HL-60 (cell line): ENCODE results near the gene CFAP97D2.

Experiments
- DNase-seq, 2 experiments: peaks; one replicate each; pipeline ENCODE4 v3.0.0-alpha.2; 2010 to 2020; ENCODE audit warnings: low read depth in 1 of 2, low spot score in 1 of 2
- H3K27ac ChIP-seq: fragments of 250-450 bp; sonication (Bioruptor Pico); replicated peaks from 2 replicates; pipeline ENCODE4 v1.5.1; 2020; ENCODE audit warnings: mild to moderate bottlenecking, moderate library complexity
- H3K27me3 ChIP-seq: fragments of 250-450 bp; sonication (Bioruptor Pico); 2 replicates; pipeline ENCODE4 v1.5.1; 2021; ENCODE audit warnings: mild to moderate bottlenecking, moderate library complexity; ENCODE audit not compliant: insufficient read depth, poor library complexity, severe bottlenecking
- H3K4me3 ChIP-seq: replicated peaks from 2 replicates; pipeline ENCODE4 v1.5.1; 2011; ENCODE audit warnings: mild to moderate bottlenecking, control low read depth, low read length; ENCODE audit not compliant: insufficient read depth
- GABPA ChIP-seq: IDR thresholded peaks from 2 replicates; pipeline ENCODE4 v1.6.1; 2012; ENCODE audit warnings: low read depth
- POLR2AphosphoS5 ChIP-seq: IDR thresholded peaks from 2 replicates; pipeline ENCODE4 v1.6.1; 2012; ENCODE audit warnings: low read depth
- SPI1 ChIP-seq: IDR thresholded peaks from 2 replicates; pipeline ENCODE4 v1.6.1; 2012; ENCODE audit warnings: low read depth, mild to moderate bottlenecking, borderline replicate concordance
- TF ChIP-seq, protein P1 (sequence below): IDR thresholded peaks from one replicate; pipeline ENCODE4 v1.5.1; 2011; ENCODE audit warnings: low read length, control low read depth, inconsistent platforms; ENCODE audit not compliant: insufficient read depth
- TF ChIP-seq, protein P2 (sequence below): IDR thresholded peaks from 2 replicates; pipeline ENCODE4 v1.6.1; 2012; ENCODE audit warnings: low read depth; ENCODE audit not compliant: insufficient replicate concordance

CFAP97D2 gene

DNA sequence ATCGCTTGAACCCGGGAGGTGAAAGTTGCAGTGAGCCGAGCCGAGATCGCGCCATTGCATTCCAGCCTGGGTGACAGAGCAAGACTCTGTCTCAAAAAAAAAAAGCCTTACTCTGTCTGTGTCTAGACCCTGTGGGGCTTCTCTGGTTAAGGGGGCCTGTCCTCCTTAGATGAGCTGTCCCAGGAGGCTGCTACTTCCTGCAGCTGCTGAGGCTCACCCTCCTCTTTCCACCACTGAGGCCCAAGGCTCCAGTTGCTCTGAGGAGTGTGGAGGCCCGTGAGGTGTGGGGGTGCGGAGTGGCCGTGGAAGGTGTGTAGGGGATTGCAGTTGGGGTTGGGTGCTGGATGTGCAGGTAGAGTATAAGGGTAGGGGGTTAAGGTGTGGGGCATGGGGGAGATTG lies 24.6 kb upstream of the CFAP97D2 start:
- H3K4me3 ChIP-seq: no peak overlapping the region
- no peak for DNase-seq
- H3K27ac ChIP-seq: no peak overlapping the region

DNA sequence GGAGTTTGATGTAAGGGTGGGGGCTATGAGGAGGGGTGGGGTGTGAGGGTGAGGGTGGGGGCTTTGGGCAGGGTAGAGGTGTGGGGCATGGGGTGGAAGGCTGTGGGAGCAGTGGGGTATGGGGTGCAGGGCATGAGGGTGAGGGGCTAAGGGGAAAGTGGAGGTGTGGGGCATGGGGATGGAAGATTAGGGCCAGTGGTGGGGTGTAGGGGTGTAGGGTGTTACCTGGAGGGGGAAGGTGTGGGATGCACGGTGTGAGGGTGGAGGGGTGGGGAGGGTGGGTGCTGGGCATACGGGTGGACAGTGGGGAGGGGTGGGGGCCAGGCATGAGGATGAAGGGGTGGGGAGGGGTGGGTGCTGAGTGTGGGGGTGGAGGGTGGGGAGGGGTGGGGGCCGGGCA lies 23.7 kb upstream of the CFAP97D2 start:
- Histone ChIP-seq H3K4me3 (no peak overlapping the region), H3K27ac (no peak overlapping the region), H3K27me3 (no peaks in the 10 kb centered on the region)
- no peak for DNase-seq
- TF ChIP-seq, protein P1, sequence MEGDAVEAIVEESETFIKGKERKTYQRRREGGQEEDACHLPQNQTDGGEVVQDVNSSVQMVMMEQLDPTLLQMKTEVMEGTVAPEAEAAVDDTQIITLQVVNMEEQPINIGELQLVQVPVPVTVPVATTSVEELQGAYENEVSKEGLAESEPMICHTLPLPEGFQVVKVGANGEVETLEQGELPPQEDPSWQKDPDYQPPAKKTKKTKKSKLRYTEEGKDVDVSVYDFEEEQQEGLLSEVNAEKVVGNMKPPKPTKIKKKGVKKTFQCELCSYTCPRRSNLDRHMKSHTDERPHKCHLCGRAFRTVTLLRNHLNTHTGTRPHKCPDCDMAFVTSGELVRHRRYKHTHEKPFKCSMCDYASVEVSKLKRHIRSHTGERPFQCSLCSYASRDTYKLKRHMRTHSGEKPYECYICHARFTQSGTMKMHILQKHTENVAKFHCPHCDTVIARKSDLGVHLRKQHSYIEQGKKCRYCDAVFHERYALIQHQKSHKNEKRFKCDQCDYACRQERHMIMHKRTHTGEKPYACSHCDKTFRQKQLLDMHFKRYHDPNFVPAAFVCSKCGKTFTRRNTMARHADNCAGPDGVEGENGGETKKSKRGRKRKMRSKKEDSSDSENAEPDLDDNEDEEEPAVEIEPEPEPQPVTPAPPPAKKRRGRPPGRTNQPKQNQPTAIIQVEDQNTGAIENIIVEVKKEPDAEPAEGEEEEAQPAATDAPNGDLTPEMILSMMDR: no peak
- TF ChIP-seq GABPA: no peak
- TF ChIP-seq POLR2AphosphoS5: no peak
- no peak for TF ChIP-seq SPI1
- TF ChIP-seq, protein P2, sequence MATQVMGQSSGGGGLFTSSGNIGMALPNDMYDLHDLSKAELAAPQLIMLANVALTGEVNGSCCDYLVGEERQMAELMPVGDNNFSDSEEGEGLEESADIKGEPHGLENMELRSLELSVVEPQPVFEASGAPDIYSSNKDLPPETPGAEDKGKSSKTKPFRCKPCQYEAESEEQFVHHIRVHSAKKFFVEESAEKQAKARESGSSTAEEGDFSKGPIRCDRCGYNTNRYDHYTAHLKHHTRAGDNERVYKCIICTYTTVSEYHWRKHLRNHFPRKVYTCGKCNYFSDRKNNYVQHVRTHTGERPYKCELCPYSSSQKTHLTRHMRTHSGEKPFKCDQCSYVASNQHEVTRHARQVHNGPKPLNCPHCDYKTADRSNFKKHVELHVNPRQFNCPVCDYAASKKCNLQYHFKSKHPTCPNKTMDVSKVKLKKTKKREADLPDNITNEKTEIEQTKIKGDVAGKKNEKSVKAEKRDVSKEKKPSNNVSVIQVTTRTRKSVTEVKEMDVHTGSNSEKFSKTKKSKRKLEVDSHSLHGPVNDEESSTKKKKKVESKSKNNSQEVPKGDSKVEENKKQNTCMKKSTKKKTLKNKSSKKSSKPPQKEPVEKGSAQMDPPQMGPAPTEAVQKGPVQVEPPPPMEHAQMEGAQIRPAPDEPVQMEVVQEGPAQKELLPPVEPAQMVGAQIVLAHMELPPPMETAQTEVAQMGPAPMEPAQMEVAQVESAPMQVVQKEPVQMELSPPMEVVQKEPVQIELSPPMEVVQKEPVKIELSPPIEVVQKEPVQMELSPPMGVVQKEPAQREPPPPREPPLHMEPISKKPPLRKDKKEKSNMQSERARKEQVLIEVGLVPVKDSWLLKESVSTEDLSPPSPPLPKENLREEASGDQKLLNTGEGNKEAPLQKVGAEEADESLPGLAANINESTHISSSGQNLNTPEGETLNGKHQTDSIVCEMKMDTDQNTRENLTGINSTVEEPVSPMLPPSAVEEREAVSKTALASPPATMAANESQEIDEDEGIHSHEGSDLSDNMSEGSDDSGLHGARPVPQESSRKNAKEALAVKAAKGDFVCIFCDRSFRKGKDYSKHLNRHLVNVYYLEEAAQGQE: no peak

More for the DNA sequence above, 24.6 kb upstream of the CFAP97D2 start:
- TF ChIP-seq POLR2AphosphoS5 (no peak), SPI1 (no peak), GABPA (no peak)
- TF ChIP-seq, protein P2: no peak
- TF ChIP-seq, protein P1: no peak
- H3K27me3 ChIP-seq: no peaks in the 10 kb centered on the region

DNA sequence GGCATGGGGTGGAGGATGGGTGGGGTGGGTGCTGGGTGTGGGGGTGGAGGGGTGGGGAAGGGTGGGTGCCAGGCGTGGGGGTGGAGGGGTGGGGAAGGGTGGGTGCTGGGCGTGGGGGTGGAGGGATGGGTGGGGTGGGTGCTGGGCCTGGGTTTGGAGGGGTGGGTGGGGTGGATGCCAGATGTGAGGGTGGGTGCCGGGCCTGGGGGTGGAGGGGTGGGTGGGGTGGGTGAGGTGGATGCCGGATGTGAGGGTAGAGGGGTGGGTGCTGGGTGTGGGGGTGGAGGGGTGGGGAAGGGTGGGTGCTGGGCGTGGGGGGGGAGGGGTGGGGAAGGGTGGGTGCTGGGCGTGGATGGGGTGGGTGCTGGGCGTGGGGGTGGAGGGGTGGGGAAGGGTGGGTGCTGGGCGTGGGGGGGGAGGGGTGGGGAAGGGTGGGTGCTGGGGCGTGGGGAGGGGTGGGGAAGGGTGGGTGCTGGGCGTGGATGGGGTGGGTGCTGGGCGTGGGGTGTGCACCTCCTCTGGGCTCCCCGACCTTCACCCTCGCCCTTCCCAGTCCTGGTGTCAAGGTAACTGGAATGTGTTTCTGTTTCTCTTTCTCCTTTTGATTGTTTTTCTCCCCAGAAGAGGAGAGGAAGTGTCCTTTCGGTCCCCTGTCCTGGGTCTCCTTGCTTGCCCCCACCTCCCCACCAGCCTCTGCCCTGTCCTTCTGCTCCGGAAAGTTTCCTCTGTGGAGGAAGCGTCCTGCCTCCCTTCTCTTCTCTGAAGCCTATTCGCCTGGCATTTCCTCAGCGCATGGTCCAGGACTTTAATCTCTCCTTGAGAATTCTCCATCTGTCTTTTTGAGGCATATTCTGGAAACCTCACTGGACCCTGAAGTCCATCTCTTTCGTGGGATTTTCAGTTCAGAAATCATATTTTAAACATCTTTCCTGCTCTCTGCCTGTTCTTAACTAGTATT lies 22.9 kb upstream of the CFAP97D2 start:
- H3K27me3 ChIP-seq: no peaks in the 10 kb centered on the region
- DNase-seq: no peak
- no peak overlapping the region for H3K4me3 ChIP-seq
- no peak overlapping the region for H3K27ac ChIP-seq
- TF ChIP-seq, protein P1: no peak
- no peak for TF ChIP-seq GABPA
- no peak for TF ChIP-seq POLR2AphosphoS5
- 0 out of 2 replicates have a peak, but pooled peaks have one; percentile 12 for TF ChIP-seq SPI1
- TF ChIP-seq, protein P2: no peak
